GM18499 (cell line): ENCODE results near the gene MACROD2.
A peak's percentile ranks its signal among the peaks of the same experiment; 100 is the strongest.

ENCODE experiments used
- ATAC-seq: cut with Tn5 transposase; IDR thresholded peaks from one replicate; pipeline ENCODE4 v1.9.1; 2021; ENCODE audit warnings: moderate number of reproducible peaks; ENCODE audit not compliant: insufficient read depth, unreplicated experiment

MACROD2 gene

DNA sequence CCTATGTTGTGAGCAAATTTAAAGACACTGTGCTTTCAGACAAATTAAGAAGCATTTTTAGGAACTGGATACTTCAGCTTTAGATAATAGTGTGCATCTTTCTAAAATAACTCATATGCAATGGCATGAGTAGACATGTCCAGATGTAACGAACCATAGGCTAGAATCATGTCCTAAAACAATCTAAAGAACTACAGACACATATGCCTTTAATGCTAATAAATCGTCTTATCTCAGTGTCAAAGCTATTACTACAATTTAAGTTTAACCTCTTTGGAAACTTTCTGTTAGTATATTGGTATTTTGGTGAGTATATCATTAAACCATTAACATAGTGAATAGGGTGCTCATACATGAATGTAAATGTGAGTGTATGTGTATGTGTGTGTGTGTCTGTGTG is 1250.6 kb downstream of the MACROD2 start:
- ATAC-seq = no peak

DNA sequence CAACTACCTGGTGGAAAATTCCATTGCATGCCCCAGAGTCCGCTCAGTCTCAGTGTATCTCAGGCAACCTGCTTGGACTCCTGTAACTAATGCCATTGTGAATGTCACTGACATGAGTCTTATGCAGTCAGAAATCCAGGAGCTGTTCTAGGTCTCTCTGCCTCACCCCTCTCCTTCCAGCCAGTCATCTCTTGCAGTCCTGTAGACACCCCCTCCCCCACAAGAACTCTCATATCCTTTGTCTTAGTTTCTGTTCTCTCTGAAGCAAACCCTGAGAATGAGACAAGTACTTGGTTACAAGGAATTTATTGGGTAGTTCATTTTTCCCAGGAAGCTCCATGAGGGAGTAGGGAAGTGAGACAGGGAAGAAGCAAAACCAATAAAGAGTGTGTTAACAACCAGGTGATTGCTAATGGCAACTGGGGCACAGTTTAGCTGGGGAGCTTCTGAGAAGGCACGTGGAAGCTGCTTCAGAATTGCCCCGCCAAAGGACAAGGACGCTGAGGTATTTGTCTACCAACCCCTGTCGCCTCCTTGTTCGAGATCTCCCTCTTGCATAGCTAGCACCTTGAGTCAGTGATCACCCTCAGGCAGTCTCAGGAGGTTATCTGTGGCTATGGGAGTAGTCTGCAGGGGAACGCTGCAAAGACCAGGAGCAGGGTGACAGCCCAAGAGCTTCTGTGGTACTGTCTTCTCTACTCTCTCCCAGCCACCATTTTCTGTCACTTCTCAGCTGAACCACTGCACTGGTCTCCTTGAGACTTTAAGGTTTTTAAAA is 1253.5 kb downstream of the MACROD2 start:
- no peak for ATAC-seq

DNA sequence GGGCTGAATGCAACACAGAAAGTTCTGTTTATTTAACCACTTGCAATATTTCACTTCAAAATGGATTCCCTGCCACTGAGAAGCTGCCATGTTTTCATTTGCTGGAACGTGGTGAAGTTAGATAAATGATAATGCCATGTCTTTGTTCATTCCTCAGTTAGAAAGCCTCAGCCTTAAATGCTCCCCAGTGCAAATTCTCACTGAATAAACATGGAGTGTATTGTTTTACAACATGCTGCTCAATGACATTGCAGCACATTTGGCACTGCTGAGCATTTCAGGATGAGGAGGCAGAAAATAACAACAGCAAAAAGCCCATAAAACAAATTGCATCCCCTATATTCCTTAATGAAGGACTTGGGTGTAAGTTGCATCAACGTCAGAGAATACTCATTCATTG is 1255.9 kb downstream of the MACROD2 start:
- ATAC-seq = no peak

DNA sequence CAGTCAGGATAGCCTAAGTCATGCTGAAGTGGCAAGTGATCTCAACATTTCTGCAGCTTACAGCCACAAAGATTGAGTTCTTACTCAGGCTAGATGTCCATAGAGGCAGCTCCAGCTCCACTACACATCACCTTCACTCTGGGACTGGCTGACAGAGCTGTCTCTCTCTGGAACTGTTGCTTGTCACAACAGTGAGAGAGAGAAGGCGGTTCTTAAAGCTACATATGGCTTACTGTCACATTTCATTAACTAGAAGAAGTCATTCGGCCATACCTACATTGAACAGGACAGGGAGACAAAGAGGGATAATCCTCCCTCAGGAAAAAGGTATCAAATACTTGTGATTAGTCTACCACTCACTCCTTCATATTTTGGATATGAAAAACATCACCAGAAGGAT is 1257.0 kb downstream of the MACROD2 start:
- no peak for ATAC-seq

DNA sequence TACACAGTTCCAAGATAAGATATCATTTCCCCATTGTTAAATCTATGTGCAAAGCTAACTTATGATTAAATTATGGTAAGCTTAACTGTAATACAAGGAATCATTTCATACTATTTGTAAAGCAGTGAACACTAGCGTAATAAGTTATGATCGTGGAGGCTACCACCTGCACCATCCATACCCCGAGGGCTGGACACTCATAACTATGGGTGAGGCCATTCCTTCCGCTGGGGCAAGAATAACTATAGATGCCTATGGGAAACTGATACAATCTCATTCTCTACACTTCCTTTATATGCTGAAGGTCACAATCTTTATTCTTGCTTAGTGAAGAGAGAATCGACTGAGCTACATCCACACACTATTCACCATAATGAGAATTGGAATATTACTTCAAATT is 1258.1 kb downstream of the MACROD2 start:
- no peak for ATAC-seq

GRCh38 chr20:15256676-15257568 is 1261.6 kb downstream of the MACROD2 start:
- no peak for ATAC-seq

GRCh38 chr20:15257569-15257870 is 1262.2 kb downstream of the MACROD2 start:
- no peak for ATAC-seq

DNA sequence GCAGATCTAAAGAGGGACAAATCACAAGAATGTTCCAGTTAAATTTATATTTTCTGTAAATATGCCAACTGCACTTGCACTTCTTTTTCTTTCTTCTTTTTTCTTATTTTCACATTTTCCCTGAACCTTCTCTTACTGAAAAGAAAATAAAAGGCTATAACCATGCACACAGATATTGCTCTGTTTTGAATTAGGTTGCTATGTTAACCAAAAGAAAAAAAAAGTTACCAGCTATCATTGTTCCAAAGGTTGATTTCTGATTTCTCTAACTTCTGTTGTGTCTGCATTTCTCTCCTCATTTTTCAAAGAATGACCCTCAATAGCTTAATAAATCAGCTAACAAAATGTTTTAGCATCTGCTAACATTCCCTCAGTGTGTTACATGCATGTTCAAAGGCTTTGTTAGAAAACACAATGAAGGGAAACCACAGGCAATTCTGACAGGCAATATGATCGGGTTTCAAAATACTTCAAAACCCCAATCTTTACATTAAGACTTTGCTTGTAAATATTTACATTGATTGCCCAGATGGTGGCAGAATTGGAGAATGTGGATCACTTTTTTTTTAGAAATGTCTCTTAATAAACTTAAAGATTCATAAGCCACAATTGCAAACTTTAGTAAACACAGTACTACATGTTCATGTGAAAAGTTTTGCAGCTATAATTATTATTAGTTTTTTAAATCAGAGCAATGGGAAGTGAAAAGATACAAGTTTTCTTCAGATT is 1270.4 kb downstream of the MACROD2 start:
- no peak for ATAC-seq

GRCh38 chr20:15267935-15268334 is 1272.6 kb downstream of the MACROD2 start:
- no peak for ATAC-seq

DNA sequence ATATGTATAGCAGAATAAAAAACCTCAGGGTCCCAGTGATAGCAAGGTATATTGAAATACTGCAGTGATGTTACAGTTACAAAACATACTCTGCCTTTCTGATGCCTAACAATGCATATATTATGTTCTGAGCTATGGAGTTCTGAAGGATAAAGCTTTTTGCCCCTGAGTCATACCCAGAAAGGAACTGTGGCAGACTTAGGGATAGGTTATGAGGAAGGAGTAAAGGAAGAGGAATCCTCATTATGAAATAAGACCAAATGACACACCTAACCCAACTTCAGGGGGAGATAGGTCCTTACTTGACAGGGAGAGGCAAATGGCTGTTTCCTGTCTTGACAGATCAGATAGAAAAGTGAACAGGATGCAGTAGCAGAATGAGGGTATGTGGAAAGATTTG is 1282.7 kb downstream of the MACROD2 start:
- ATAC-seq = no peak

DNA sequence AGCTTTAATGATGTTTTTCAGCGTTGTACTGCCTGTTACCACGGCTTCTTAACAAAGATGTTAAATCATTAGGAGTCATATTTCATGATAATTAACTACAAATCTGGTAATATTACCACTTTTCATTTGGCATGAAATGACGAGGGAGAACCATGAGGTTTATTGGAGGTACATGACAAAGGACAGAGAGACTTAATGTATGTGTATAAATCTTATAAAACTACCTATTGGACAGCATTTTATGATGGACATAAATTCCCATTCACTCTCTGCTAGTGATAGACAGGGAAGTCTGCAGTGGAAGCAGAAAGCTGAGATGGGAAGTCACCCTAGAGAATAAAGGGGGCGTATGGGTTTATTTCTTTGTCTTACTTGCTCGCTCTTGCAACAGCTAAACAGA is 1292.0 kb downstream of the MACROD2 start:
- ATAC-seq = no peak

GRCh38 chr20:15288106-15288505 is 1292.8 kb downstream of the MACROD2 start:
- ATAC-seq = no peak

DNA sequence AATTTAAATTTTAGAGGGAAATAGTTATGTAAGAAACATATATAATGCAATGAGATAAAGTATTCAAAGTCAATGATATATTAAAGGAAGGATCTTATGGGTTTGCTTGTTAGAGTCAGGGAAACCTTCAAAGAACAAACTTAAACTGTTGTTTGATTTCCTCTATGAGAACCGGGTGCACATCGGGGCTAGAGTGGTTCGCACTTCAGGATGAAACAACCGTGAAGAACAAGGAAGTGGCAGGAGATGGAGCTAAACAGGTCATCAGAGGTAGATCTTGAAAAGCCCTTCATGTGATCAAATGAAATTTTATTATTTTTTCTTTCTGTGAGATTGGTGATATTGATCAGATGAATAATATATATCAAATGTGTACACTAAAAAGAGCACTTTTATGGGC is 1294.0 kb downstream of the MACROD2 start:
- ATAC-seq = no peak

GRCh38 chr20:15292405-15292804 is 1297.1 kb downstream of the MACROD2 start:
- ATAC-seq = no peak

DNA sequence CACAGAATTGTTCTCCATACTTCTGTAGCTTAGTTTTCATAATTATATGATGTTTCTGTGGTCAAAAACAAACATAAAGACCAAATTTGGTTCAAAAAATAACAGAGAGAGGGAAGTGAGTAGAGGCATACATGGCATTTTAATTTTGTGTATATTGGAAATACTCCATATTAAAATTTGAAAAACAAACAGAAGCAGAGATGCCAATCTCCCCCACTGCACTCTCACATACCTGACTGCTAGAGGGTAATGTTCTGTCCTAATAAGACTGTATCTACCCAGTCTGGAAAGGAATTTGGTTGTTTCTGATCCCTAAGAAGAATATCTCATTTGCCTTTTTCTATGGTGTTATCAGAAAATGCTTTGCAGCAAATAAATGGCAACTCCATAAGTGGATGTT is 1301.1 kb downstream of the MACROD2 start:
- ATAC-seq = no peak

DNA sequence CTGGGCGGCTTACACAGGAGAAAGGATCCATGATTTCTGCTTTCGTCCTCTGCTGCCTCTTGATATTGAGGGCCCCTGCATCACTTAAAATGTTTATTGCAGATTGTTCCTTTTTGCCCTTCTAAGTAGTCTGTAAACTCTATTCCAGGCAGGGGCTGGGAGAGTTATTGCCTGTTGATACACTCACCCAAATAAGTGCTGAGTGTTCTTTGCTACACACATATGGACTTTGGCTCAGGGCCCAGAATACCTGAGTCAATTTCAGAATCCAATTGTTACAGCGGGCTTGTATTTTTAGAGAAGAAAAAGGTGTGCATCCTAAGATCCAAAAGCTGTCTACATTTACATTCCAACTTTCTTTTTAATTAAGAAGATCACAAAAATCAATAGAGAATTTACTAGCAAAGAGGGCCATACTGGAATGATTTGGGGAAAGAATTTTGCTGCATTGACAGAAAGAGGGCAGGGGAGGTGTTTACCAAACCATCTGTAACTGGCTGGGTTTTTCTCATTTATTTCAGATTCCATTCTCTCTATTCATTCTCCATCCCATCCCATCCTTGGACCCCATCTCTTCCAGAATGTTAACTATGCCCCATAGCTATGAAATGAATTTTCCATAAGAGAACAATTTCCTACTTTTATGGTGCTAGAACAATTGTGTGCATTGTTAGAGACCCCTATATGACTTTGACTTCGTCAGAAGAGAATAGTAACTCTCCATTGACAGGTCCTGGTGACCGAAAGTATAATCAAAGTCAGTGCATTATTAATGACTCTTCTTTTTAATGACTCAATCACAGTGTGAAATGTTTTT is 1302.0 kb downstream of the MACROD2 start:
- no peak for ATAC-seq

DNA sequence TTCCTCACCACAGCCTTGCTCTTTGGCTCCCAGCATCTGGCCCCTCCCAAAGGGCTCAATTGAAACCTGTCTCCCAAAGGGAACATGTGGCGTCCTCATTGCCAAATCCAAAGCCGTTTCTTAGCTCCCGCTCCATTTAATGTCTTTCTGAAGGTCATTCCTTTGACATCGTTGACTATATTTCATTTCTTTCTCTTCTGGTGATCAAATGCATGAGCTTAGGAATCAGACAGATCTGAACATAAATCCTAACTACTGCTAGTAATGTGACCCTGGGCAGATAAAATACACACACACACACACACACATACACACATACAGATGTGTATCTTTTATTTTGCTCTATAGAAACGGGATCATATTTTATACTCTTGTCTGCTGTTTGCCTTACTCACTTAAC is 1306.8 kb downstream of the MACROD2 start:
- ATAC-seq = no peak

GRCh38 chr20:15310361-15310760 is 1315.0 kb downstream of the MACROD2 start:
- ATAC-seq = no peak

GRCh38 chr20:15316556-15316955 is 1321.2 kb downstream of the MACROD2 start:
- ATAC-seq = no peak

GRCh38 chr20:15317546-15318232 is 1322.4 kb downstream of the MACROD2 start:
- ATAC-seq = peak; percentile 85
